NCI-H1105 treated with DMSO at 0.1 percent for 48 hours (cell line): ENCODE results near the gene TMEM86B.

Experiments used
- DNase-seq: peaks from one replicate; lab custom pipeline; 2025; lab: John Stamatoyannopoulos, UW

Gene TMEM86B

GRCh38 chr19:55257461-55258420 lies 29.2 kb upstream of the TMEM86B start:
- no peak for DNase-seq

- no peak for DNase-seq
Measured at GRCh38 chr19:55256562-55257460, 28.2 kb upstream of the TMEM86B start.

GRCh38 chr19:55255618-55256423 lies 27.3 kb upstream of the TMEM86B start:
- DNase-seq, result no peak

GRCh38 chr19:55254625-55254977 lies 26.0 kb upstream of the TMEM86B start:
- DNase-seq, result no peak

- DNase-seq, result no peak
Measured at GRCh38 chr19:55253842-55254624, 25.5 kb upstream of the TMEM86B start.

GRCh38 chr19:55252760-55253663 lies 24.4 kb upstream of the TMEM86B start:
- DNase-seq, result no peak

- DNase-seq, result no peak
Measured at GRCh38 chr19:55251341-55252081, 22.9 kb upstream of the TMEM86B start.

- DNase-seq, result no peak
Measured at GRCh38 chr19:55250262-55251036, 21.9 kb upstream of the TMEM86B start.

GRCh38 chr19:55249841-55250240 lies 21.3 kb upstream of the TMEM86B start:
- no peak for DNase-seq

- no peak for DNase-seq
Measured at GRCh38 chr19:55248704-55249103, 20.1 kb upstream of the TMEM86B start.

GRCh38 chr19:55248166-55248675 lies 19.7 kb upstream of the TMEM86B start:
- no peak for DNase-seq

- no peak for DNase-seq
Measured at GRCh38 chr19:55247621-55248099, 19.1 kb upstream of the TMEM86B start.

GRCh38 chr19:55246462-55247451 lies 18.2 kb upstream of the TMEM86B start:
- DNase-seq, result no peak

GRCh38 chr19:55245236-55245904 lies 16.8 kb upstream of the TMEM86B start:
- no peak for DNase-seq

GRCh38 chr19:55244004-55244680 lies 15.6 kb upstream of the TMEM86B start:
- no peak for DNase-seq

GRCh38 chr19:55242517-55242916 lies 14.0 kb upstream of the TMEM86B start:
- no peak for DNase-seq
